ENCODE measurements around the gene TMEM9.
A peak's percentile ranks its signal among the peaks of the same experiment; 100 is the strongest.

Gene TMEM9

DNA sequence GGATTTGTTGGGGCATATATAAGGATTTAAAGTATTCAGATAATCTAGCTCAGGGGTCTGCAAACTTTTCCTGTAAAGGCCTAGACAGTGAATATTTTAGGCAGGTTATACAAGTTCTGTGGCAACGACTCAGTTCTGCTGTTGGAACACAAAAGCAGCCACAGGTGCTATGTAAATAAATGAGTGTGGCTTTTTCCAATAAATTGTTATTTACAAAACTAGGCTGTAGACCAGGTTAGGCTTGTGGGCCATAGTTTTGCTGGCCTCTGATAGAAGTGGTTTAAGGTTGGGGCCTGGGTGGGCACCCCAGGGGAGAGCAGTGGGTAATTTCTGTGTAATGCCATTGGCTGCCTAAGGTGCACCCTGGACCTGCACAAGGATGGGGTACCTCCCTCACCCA, 19.5 kb upstream of the TMEM9 start:
- DNase-seq (ENCODE audit: low read depth, low spot score) = no peak
- TF ChIP-seq ZNF274 (IDR thresholded peaks at IDR 0.05; ENCODE audit: low read depth, low read length) = no peak
- TF ChIP-seq SUZ12 (IDR thresholded peaks at IDR 0.05; ENCODE audit: extremely low read depth, insufficient read depth, insufficient read length) = no peak
- TF ChIP-seq YY1 (IDR thresholded peaks at IDR 0.05; ENCODE audit: insufficient read depth, insufficient read length) = no peak
- H3K9ac ChIP-seq (ENCODE audit: insufficient read length, low read depth) = no peak overlapping the region
- peaks cover 14% of the 10 kb centered on the region for H3K4me1 ChIP-seq (ENCODE audit: insufficient read depth, insufficient read length)
- no peaks in the 10 kb centered on the region for H3K36me3 ChIP-seq (ENCODE audit: insufficient read depth, insufficient read length, low read length)
- peaks cover 4% of the 10 kb centered on the region; the same call in 1 of the 2 replicates for H3K9me3 ChIP-seq (ENCODE audit: insufficient read depth, low read length)
- peaks cover 29% of the 10 kb centered on the region for H3K27me3 ChIP-seq (ENCODE audit: insufficient read depth, insufficient read length)
- H3K4me3 ChIP-seq (ENCODE audit: insufficient read length, low read depth) = no peak overlapping the region

- Histone ChIP-seq H3K4me3 (ENCODE audit: insufficient read length, low read depth) (no peak overlapping the region), H3K4me1 (ENCODE audit: insufficient read depth, insufficient read length) (peaks cover 14% of the 10 kb centered on the region), H3K9me3 (ENCODE audit: insufficient read depth, low read length) (no peaks in the 10 kb centered on the region), H3K27me3 (ENCODE audit: insufficient read depth, insufficient read length) (peaks cover 30% of the 10 kb centered on the region), H3K9ac (ENCODE audit: insufficient read length, low read depth) (no peak overlapping the region), H3K36me3 (ENCODE audit: insufficient read depth, insufficient read length, low read length) (no peaks in the 10 kb centered on the region)
- TF ChIP-seq ZNF274 (IDR thresholded peaks at IDR 0.05; ENCODE audit: low read depth, low read length) = no peak
- no peak for TF ChIP-seq SUZ12 (IDR thresholded peaks at IDR 0.05; ENCODE audit: extremely low read depth, insufficient read depth, insufficient read length)
- no peak for TF ChIP-seq YY1 (IDR thresholded peaks at IDR 0.05; ENCODE audit: insufficient read depth, insufficient read length)
- DNase-seq (ENCODE audit: low read depth, low spot score) = no peak
Observed at GRCh38 chr1:201172999-201173610, 18.8 kb upstream of the TMEM9 start.

DNA sequence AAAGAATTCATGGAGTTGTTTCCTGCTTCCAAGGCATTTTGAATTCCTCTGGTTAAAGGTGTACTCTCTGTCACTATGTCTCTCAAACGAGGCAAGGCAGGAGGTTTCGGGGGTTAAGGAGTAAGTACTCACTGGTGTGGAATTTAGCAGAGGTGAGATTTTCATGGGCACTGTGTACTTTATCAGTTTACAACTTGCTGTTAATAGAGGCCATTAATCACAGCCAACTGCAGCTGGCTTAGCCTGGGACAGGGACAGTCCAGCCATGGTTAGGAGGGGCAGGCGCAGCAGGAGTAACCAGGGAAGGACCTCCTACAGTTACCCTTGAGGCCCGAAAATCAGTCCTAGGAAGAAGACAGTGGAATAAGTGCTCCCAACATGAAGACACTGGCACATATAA, 18.1 kb upstream of the TMEM9 start:
- Histone ChIP-seq H3K4me3 (ENCODE audit: insufficient read length, low read depth) (no peak overlapping the region), H3K4me1 (ENCODE audit: insufficient read depth, insufficient read length) (peaks cover 11% of the 10 kb centered on the region), H3K9me3 (ENCODE audit: insufficient read depth, low read length) (no peaks in the 10 kb centered on the region), H3K36me3 (ENCODE audit: insufficient read depth, insufficient read length, low read length) (no peaks in the 10 kb centered on the region), H3K27me3 (ENCODE audit: insufficient read depth, insufficient read length) (peaks cover 30% of the 10 kb centered on the region), H3K9ac (ENCODE audit: insufficient read length, low read depth) (no peak overlapping the region)
- no peak for DNase-seq (ENCODE audit: low read depth, low spot score)
- TF ChIP-seq YY1 (IDR thresholded peaks at IDR 0.05; ENCODE audit: insufficient read depth, insufficient read length) = no peak
- TF ChIP-seq SUZ12 (IDR thresholded peaks at IDR 0.05; ENCODE audit: extremely low read depth, insufficient read depth, insufficient read length) = no peak
- TF ChIP-seq ZNF274 (IDR thresholded peaks at IDR 0.05; ENCODE audit: low read depth, low read length) = no peak

- Histone ChIP-seq H3K4me3 (ENCODE audit: insufficient read length, low read depth) (peak overlapping the region; percentile 41), H3K36me3 (ENCODE audit: insufficient read depth, insufficient read length, low read length) (no peaks in the 10 kb centered on the region), H3K4me1 (ENCODE audit: insufficient read depth, insufficient read length) (peaks cover 7% of the 10 kb centered on the region), H3K9me3 (ENCODE audit: insufficient read depth, low read length) (no peaks in the 10 kb centered on the region), H3K27me3 (ENCODE audit: insufficient read depth, insufficient read length) (peaks cover 30% of the 10 kb centered on the region), H3K9ac (ENCODE audit: insufficient read length, low read depth) (peak overlapping the region; percentile 65)
- no peak for TF ChIP-seq YY1 (IDR thresholded peaks at IDR 0.05; ENCODE audit: insufficient read depth, insufficient read length)
- TF ChIP-seq ZNF274 (IDR thresholded peaks at IDR 0.05; ENCODE audit: low read depth, low read length) = no peak
- TF ChIP-seq SUZ12 (IDR thresholded peaks at IDR 0.05; ENCODE audit: extremely low read depth, insufficient read depth, insufficient read length) = no peak
- peak; percentile 25 for DNase-seq (ENCODE audit: low read depth, low spot score)
Observed at GRCh38 chr1:201171063-201172036, 17.1 kb upstream of the TMEM9 start.

- H3K4me3 ChIP-seq (ENCODE audit: insufficient read length, low read depth) = peak overlapping the region; percentile 41
- H3K9me3 ChIP-seq (ENCODE audit: insufficient read depth, low read length) = no peaks in the 10 kb centered on the region
- peak overlapping the region; percentile 65 for H3K9ac ChIP-seq (ENCODE audit: insufficient read length, low read depth)
- TF ChIP-seq ZNF274 (IDR thresholded peaks at IDR 0.05; ENCODE audit: low read depth, low read length) = no peak
- no peak for TF ChIP-seq YY1 (IDR thresholded peaks at IDR 0.05; ENCODE audit: insufficient read depth, insufficient read length)
- no peak for TF ChIP-seq SUZ12 (IDR thresholded peaks at IDR 0.05; ENCODE audit: extremely low read depth, insufficient read depth, insufficient read length)
- H3K27me3 ChIP-seq (ENCODE audit: insufficient read depth, insufficient read length) = peaks cover 30% of the 10 kb centered on the region
- peaks cover 5% of the 10 kb centered on the region for H3K4me1 ChIP-seq (ENCODE audit: insufficient read depth, insufficient read length)
- no peaks in the 10 kb centered on the region for H3K36me3 ChIP-seq (ENCODE audit: insufficient read depth, insufficient read length, low read length)
- peak; percentile 75 for DNase-seq (ENCODE audit: low read depth, low spot score)
Observed at GRCh38 chr1:201170533-201171062, 16.3 kb upstream of the TMEM9 start.

- no peak overlapping the region for H3K9ac ChIP-seq (ENCODE audit: insufficient read length, low read depth)
- H3K4me1 ChIP-seq (ENCODE audit: insufficient read depth, insufficient read length) = peaks cover 5% of the 10 kb centered on the region
- no peak for DNase-seq (ENCODE audit: low read depth, low spot score)
- no peak for TF ChIP-seq YY1 (IDR thresholded peaks at IDR 0.05; ENCODE audit: insufficient read depth, insufficient read length)
- no peak for TF ChIP-seq ZNF274 (IDR thresholded peaks at IDR 0.05; ENCODE audit: low read depth, low read length)
- TF ChIP-seq SUZ12 (IDR thresholded peaks at IDR 0.05; ENCODE audit: extremely low read depth, insufficient read depth, insufficient read length) = no peak
- H3K9me3 ChIP-seq (ENCODE audit: insufficient read depth, low read length) = no peaks in the 10 kb centered on the region
- H3K36me3 ChIP-seq (ENCODE audit: insufficient read depth, insufficient read length, low read length) = no peaks in the 10 kb centered on the region
- H3K4me3 ChIP-seq (ENCODE audit: insufficient read length, low read depth) = no peak overlapping the region
- H3K27me3 ChIP-seq (ENCODE audit: insufficient read depth, insufficient read length) = peaks cover 30% of the 10 kb centered on the region
Observed at GRCh38 chr1:201169971-201170532, 15.8 kb upstream of the TMEM9 start.

All from NT2/D1 (cell line).